Testis (tissue), 3 donors: ENCODE measurements around the gene POU6F2. TPM values are rescaled to one million over a fixed set of nuclear protein-coding genes. Genes with fewer than 3 reads are reported as not detected.

ENCODE experiments used
- DNase-seq: peaks from one replicate; pipeline ENCODE4 v3.0.0-alpha.2; 2019
- H3K27ac ChIP-seq, 2 donors: fragments of 200-600 bp; sonication (generic); one replicate each; pipeline ENCODE4 v1.5.1; 2019
- H3K27me3 ChIP-seq: fragments of 200-600 bp; sonication (generic); one replicate; pipeline ENCODE4 v1.5.1; 2019
- H3K36me3 ChIP-seq: fragments of 200-600 bp; sonication (generic); one replicate; pipeline ENCODE4 v1.5.1; 2017; ENCODE audit warnings: low read depth; ENCODE audit errors: missing control alignments
- H3K4me1 ChIP-seq: fragments of 200-600 bp; sonication (generic); one replicate; pipeline ENCODE4 v1.5.1; 2019
- H3K4me3 ChIP-seq, 2 donors: fragments of 200-600 bp; sonication (generic); one replicate each; pipeline ENCODE4 v1.5.1; 2017 to 2019
- H3K9me3 ChIP-seq: fragments of 200-600 bp; sonication (generic); one replicate; pipeline ENCODE4 v1.5.1; 2017
- POLR2A ChIP-seq: fragments of 450-650 bp; IDR thresholded peaks from one replicate; pipeline ENCODE4 v1.6.1; 2017; ENCODE audit warnings: antibody characterized with exemption, mild to moderate bottlenecking, moderate library complexity
- WGBS, 2 donors: methylation state at CpG; one replicate each; pipeline ENCODE4 v1.1.5; 2018; 5-methylcytosine and 5-hydroxymethylcytosine counted together
- intact Hi-C: fragments of 100-400 bp; cut with DNase I; formaldehyde crosslinking; loops from one replicate; pipeline ENCODE4 v1.15.1; 2023; ENCODE audit warnings: low total_unique reads
- polyA plus RNA-seq: library from polyadenylated mRNA; stranded (reverse); fragments of 350-450 nt; fragmentation: Illumina TruSeq; extraction: RNeasy Lipid Tissue Mini Kit (QIAGEN cat#74804); gene quantifications from one replicate; pipeline ENCODE4 v1.2.3, GENCODE V29; 2014; ENCODE audit warnings: low read depth, low replicate concordance; ENCODE audit not compliant: insufficient read depth
- total RNA-seq, 2 donors: library from RNA; depleted of rRNA; stranded (reverse); fragments of >200 nt; gene quantifications; one replicate each; pipeline ENCODE4 v1.2.3, GENCODE V29; 2016
- TF ChIP-seq, protein P1 (sequence below), 3 experiments: fragments of 450-650 bp in 2 of 3; fragments of 200-600 bp in 1 of 3; sonication (generic) in 1 of 3; IDR thresholded peaks; one replicate each; pipeline ENCODE4 v1.5.1; 2016 to 2019; ENCODE audit warnings: antibody characterized with exemption in 3 of 3, mild to moderate bottlenecking in 2 of 3, moderate library complexity in 1 of 3

Gene POU6F2
- total and polyA plus RNA-seq, 3 donors from 2014 or later, result 1.3 to 3.4 (median 1.7) TPM

DNA sequence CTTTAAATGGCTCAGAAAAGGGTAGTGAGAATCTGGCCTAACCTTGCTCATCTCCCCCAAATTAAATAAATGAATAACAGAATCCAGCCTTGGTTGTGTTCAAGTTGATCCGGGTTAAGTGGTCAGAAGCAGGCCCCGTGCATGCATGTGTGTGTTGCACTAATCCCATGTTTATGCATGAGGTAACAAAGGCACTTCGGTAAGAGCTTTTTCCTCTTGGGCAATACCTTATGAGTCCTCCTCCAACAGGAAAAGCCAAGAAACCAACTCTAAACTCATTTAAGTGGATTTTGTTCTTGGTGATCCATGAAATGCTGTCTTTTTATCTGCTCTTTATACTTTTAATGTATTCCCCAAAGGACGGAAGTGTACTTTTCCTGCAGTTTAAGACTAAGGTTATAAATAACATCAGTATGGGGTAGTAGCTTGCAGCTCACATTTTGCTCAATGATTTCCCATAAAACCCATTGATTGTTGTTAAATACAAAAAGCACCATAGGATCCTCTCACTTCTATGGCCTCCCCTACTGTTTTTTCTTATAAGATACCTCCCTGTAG is 483.6 kb downstream of the POU6F2 start:
- no peak for DNase-seq
- WGBS, 2 donors, result 79 to 81% methylated on average over 4 of the region's 4 CpGs
- Histone ChIP-seq H3K4me3 (no peak overlapping the region), H3K4me1 (no peaks in the 10 kb centered on the region), H3K27ac (no peak overlapping the region), H3K36me3 (no peaks in the 10 kb centered on the region), H3K27me3 (no peaks in the 10 kb centered on the region), H3K9me3 (no peaks in the 10 kb centered on the region)
- no peak for TF ChIP-seq POLR2A
- TF ChIP-seq, protein P1, sequence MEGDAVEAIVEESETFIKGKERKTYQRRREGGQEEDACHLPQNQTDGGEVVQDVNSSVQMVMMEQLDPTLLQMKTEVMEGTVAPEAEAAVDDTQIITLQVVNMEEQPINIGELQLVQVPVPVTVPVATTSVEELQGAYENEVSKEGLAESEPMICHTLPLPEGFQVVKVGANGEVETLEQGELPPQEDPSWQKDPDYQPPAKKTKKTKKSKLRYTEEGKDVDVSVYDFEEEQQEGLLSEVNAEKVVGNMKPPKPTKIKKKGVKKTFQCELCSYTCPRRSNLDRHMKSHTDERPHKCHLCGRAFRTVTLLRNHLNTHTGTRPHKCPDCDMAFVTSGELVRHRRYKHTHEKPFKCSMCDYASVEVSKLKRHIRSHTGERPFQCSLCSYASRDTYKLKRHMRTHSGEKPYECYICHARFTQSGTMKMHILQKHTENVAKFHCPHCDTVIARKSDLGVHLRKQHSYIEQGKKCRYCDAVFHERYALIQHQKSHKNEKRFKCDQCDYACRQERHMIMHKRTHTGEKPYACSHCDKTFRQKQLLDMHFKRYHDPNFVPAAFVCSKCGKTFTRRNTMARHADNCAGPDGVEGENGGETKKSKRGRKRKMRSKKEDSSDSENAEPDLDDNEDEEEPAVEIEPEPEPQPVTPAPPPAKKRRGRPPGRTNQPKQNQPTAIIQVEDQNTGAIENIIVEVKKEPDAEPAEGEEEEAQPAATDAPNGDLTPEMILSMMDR (IDR thresholded peaks at IDR 0.05), result no peak
- intact Hi-C loops, result no loop called here

DNA sequence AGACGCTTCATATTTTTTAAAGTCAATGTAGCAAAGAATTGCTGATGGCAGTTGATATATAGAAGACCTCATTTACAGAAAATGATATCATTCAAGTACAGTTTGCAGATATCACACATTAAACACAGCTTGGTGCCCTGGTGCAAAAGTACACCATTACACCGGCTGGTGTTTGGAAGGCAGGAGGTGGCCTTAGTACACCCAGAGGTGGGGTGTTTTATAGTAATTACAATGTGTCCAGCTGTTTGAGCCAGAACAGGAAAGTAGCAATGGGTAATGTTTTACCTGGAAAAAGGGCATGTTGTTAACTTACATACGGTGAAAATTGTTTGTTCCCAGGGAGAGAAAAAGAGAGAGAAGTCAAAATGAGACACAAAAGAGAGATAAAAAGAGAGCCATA is 485.5 kb downstream of the POU6F2 start:
- Histone ChIP-seq H3K27me3 (no peaks in the 10 kb centered on the region), H3K36me3 (no peaks in the 10 kb centered on the region), H3K4me3 (no peak overlapping the region), H3K4me1 (no peaks in the 10 kb centered on the region), H3K27ac (no peak overlapping the region), H3K9me3 (no peaks in the 10 kb centered on the region)
- no peak for TF ChIP-seq POLR2A
- TF ChIP-seq, protein P1 (IDR thresholded peaks at IDR 0.05), result no peak
- intact Hi-C loops, result no loop called here
- no peak for DNase-seq
- WGBS, 2 donors, result 88 to 94% methylated on average over 3 of the region's 3 CpGs

DNA sequence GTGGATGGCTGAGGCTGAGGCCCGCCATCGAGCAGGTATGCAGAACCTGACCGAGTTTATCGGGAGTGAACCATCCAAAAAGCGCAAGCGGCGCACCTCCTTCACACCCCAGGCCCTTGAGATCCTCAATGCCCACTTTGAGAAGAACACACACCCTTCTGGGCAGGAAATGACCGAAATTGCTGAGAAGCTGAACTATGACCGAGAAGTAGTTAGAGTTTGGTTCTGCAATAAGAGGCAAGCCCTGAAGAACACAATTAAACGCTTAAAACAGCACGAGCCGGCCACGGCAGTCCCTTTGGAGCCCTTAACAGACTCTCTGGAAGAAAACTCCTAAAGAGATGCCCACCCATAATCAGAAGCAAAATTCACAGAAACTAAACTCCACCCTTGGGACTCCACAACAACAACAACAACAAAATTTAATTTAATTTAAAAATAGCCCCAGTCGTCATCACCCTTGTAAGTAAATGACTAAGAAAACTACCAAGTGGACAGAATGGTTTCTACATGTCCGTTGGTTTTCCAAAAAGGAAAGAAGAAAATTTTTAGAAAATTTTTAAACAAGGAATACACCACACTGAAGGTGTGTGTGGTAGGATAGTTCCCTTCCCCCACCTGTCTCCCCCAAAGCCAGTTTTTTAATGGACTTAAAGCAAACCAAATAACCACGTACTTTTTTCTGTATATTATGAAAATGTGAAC is 486.8 kb downstream of the POU6F2 start:
- DNase-seq, result no peak
- Histone ChIP-seq H3K27ac (no peak overlapping the region), H3K27me3 (no peaks in the 10 kb centered on the region), H3K9me3 (no peaks in the 10 kb centered on the region), H3K4me3 (no peak overlapping the region), H3K36me3 (no peaks in the 10 kb centered on the region), H3K4me1 (no peaks in the 10 kb centered on the region)
- TF ChIP-seq, protein P1 (IDR thresholded peaks at IDR 0.05), result no peak
- no peak for TF ChIP-seq POLR2A
- 70 to 87% methylated on average over 10 to 16 of the region's 16 CpGs for WGBS, 2 donors
- intact Hi-C loops, result no loop called here

DNA sequence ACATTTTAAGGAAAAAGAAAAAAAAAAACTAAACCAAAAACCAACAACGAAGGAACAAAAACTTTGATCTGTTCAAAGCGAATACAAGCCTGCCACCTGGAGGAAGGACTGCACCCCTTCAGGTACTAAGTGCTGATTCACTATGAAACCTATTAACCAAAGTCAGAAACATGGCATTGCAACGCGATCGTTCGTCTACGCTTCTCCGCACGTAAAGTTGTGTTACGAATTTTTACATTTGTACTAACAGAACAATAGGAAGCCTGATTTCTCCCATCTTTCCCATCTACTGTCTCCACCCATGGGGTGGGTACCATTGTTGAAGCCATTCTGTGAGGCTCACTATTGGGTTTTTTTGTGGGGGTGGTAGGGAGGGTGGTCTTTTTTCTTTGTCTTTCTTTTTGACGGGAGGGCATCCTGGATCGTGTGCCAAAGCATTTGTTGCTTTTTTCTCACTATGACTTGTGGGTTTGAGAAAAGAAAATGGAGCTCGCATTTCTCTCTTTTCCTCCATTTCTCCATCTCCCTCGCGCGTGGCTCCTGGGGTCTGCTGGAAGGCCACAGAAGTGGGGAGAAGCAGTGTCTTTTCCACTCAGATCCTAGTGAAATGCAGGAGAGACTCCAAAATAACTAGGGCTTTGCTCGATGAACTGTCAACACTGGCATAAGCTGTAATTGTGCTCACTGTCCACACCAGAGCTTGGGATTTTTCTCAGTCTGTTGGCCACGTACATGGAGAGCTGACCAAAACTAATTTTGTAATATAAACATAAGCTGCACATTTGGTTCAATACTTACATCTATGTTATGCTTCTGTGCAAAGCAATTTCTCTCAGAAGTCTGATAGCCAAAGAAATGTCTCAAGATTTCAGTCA is 487.6 kb downstream of the POU6F2 start:
- peak; percentile 44 for DNase-seq
- intact Hi-C loops, result no loop called here

More for the DNA sequence above, 487.6 kb downstream of the POU6F2 start:
- Histone ChIP-seq H3K9me3 (no peaks in the 10 kb centered on the region), H3K4me3 (no peak overlapping the region), H3K27me3 (no peaks in the 10 kb centered on the region), H3K36me3 (no peaks in the 10 kb centered on the region), H3K27ac (no peak overlapping the region), H3K4me1 (no peaks in the 10 kb centered on the region)
- TF ChIP-seq, protein P1 (IDR thresholded peaks at IDR 0.05), result peak in 2 of 3 experiments; percentile 56 to 61
- no peak for TF ChIP-seq POLR2A
- WGBS, 2 donors, result 50 to 61% methylated on average over 18 of the region's 18 CpGs
